Gastroesophageal sphincter (tissue), 3 donors: ENCODE results near the gene LSM10.

Source experiments
- EP300 ChIP-seq: sonication (generic); formaldehyde crosslinking; IDR thresholded peaks from one replicate; pipeline ENCODE4 v1.6.1; 2017; ENCODE audit warnings: antibody characterized with exemption, mild to moderate bottlenecking
- POLR2A ChIP-seq, 2 donors: fragments of 450-650 bp; IDR thresholded peaks; one replicate each; pipeline ENCODE4 v1.6.1; 2017; ENCODE audit warnings: antibody characterized with exemption in 2 of 2, mild to moderate bottlenecking in 2 of 2, moderate library complexity in 1 of 2
- POLR2AphosphoS5 ChIP-seq: sonication (generic); formaldehyde crosslinking; IDR thresholded peaks from one replicate; pipeline ENCODE4 v1.6.1; 2017; ENCODE audit warnings: antibody characterized with exemption
- TF ChIP-seq, protein P1 (sequence below), 4 experiments: fragments of 200-600 bp in 2 of 4; fragments of 450-650 bp in 2 of 4; sonication (generic) in 1 of 4; IDR thresholded peaks; one replicate each; pipeline ENCODE4 v1.5.1; 2017 to 2019; ENCODE audit warnings: antibody characterized with exemption in 4 of 4, mild to moderate bottlenecking in 2 of 4, moderate library complexity in 2 of 4

DNA sequence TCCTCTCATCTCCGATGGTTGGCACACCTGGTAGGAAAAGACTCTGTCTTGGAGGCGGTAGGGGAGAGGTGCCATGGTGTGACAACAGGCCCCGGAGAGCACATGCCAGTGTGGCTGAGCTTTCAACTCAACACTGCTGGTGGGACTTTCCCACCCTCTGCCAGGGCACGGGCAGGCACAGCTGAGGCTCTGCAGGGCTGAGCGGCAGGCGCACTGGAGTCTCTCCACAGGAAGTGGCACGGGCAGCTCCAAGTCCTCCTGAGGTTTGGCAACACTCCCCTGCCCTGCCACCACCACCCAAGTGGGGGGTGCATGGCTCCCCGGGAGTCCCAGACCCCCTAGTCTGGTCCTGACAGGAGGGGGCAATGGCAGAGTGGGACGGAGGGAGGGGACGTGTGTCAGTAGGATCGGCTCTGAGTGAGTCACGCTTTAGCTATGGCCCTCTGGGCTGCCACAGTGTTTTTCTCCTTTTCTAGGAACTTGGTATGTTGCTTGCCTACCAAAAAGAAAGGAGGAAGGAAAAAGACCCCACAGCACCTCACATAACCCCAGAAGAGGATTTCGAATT lies 47.0 kb downstream of the LSM10 start:
- TF ChIP-seq POLR2AphosphoS5 = no peak
- TF ChIP-seq, protein P1, sequence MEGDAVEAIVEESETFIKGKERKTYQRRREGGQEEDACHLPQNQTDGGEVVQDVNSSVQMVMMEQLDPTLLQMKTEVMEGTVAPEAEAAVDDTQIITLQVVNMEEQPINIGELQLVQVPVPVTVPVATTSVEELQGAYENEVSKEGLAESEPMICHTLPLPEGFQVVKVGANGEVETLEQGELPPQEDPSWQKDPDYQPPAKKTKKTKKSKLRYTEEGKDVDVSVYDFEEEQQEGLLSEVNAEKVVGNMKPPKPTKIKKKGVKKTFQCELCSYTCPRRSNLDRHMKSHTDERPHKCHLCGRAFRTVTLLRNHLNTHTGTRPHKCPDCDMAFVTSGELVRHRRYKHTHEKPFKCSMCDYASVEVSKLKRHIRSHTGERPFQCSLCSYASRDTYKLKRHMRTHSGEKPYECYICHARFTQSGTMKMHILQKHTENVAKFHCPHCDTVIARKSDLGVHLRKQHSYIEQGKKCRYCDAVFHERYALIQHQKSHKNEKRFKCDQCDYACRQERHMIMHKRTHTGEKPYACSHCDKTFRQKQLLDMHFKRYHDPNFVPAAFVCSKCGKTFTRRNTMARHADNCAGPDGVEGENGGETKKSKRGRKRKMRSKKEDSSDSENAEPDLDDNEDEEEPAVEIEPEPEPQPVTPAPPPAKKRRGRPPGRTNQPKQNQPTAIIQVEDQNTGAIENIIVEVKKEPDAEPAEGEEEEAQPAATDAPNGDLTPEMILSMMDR (IDR thresholded peaks at IDR 0.05) = no peak
- no peak for TF ChIP-seq POLR2A (IDR thresholded peaks at IDR 0.05)
- no peak for TF ChIP-seq EP300
